Activated T-cell treated with anti-CD3 and anti-CD28 coated beads for 4 hours (primary cell): Measurements from ENCODE around the gene SRP72.
"Not testable (repeated sequence)": the region's sequence is repeated elsewhere in the genome, so short reads cannot be mapped to it uniquely, and the experiment has no call there.

Experiments used
- DNase-seq: peaks from one replicate; pipeline ENCODE4 v3.0.0-alpha.2; 2020

The SRP72 gene

GRCh38 chr4:56467284-56468096, at the start of gene SRP72:
SRP72 (plus strand) TSS chr4:56467617; CDS start chr4:56467636, 19 bp downstream.
- peak; percentile 83 for DNase-seq

DNA sequence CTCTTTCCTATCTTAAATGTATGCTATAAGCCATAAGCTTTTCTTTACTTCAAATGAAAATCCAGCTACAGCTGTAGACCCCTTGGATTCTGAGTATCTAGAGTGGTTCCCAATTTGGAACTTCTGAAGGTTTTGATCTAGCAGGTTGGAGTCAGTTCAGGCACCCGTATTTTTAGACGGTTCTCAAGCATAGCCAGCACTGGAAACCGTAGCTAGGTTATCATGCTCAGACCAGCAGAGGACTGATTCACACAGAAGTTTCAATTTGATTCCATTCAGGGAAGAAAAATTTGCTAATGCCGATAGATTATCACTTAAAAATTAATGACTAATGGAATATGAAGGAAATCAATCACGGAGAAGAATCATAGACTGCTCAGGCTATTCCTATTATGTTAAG, 43.2 kb upstream of the SRP72 start:
- DNase-seq, result no peak

GRCh38 chr4:56424697-56425514, 42.5 kb upstream of the SRP72 start:
- peak; percentile 13 for DNase-seq

GRCh38 chr4:56425518-56425917, 41.9 kb upstream of the SRP72 start:
- DNase-seq, result no peak

DNA sequence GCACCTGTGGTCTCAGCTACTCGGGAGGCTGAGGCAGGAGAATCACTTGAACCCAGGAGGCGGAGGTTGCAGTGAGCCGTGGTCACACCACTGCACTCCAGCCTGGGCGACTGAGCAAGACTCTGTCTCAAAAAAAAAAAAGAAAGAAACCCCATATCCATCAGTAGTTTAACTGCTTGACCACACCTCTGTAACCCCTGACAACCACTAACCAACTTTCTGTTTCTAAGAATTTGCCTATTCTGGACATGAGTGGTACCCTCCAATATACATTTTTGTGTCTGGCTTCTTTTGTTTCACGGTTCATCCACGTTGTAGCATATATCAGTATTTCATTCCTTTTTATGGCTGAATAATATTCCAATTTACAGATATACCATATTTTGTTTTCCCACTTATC, 41.1 kb upstream of the SRP72 start:
- DNase-seq, result no peak

GRCh38 chr4:56427179-56427578, 40.2 kb upstream of the SRP72 start:
- DNase-seq, result no peak

GRCh38 chr4:56430203-56430602, 37.2 kb upstream of the SRP72 start:
- no peak for DNase-seq

GRCh38 chr4:56433280-56433679, 34.1 kb upstream of the SRP72 start:
- no peak for DNase-seq

DNA sequence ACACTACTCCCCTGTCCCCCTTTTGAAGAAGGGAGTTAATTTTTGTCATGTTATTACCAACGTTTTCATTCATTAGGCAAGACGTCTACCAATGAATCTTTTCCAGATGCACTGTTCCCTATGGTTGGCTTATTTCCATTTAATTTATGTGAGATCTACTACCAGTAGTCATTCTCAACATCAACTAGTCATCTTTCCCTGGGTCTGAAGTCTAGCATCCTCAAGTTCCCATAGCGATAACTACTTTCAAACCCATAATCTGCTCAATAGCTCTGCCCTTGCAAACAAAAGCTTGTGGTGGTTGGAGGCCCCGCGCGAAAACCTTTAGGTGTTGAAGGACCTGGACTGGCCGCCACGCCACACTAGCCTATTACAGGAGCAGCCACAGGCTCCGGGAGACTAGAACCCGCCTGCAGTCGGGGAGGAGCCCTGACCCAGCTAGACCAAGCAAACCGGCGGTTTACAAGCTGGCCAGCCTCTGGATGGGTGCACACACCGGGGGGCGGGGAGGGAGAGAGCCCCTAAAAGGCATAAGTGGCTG, 32.7 kb upstream of the SRP72 start:
- no peak for DNase-seq

DNA sequence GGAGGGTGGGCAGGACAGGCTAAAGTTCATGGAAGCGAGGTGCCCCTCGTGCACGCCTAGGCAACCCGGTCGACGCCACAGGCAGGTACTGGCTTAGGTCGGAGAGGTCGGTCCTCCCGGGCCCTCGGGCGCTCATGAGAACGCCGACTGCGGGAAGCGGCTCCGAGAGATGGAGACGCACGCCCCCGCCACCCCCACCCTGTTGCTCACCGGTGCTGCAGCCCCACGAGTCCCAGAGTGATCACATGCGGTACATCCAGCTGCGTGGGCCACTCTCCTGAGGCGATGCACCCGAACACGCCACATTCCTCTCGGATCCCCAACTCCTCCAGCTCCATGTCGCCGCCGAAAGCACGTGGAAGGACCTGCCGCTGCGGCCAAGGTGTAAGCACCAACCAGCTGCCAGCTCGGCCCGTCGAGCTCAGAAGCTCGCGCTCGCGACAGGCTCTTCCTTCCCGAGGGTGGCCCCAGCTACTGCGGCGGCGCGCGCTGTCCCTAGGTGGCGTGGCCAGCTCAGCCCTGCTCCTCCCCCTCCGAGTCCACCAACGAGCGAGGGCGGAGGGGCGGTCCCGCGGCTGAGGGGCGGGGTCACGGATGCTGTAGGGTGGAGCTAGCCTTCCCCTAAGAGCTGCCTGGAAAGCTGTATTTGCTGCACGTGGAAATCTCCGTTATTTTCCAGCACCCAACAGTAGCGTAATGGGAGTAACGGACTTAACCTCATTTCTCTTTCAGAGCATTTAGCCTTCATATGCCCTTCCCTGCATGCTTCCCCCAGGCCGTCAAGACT, 32.1 kb upstream of the SRP72 start, which contains the start of gene PPAT:
Gene PPAT, minus strand, starts transcription at position 476 of the 787 bp plus-strand sequence. Its CDS starts 138 bp downstream, at position 338.
- DNase-seq, result peak; percentile 98

GRCh38 chr4:56438766-56439165, 28.7 kb upstream of the SRP72 start:
- DNase-seq, result no peak

DNA sequence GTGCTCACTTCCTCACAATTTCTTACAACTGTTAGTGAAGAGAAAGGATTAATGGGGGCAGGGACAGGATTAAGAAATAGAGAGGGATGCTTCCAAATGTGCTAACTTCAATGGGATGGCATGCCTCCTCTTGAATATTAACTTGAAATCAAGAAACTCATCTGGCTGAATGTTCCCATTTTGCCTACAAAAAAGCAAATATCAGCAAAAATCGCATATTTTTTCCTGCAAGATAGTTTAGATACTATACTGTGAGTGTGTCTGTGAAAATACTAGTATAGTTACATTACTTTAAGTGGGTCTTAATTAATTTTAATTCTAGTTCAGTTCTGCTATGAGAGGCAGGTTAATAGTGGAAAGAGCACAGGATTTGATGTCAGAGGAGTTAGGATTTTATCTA, 26.4 kb upstream of the SRP72 start:
- DNase-seq, result no peak

DNA sequence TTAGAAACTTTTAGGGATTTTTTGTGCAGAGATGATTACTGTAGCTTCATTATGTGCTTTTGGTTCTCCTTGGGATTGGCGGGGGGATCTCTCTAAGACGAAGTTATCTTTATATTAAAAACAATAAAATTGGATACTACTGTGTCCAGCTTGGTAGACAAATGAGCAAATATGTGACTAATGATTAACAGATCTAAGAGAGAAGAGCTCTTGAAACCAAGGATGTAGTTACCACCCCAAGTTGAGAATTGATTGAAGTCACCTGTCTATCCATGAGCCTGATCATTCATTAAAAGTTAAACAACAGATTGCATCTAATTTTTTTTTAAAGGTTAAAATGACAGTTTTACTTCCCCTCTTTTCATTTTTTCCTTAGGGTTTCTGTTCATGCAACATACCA, 22.7 kb upstream of the SRP72 start:
- DNase-seq, result no peak

DNA sequence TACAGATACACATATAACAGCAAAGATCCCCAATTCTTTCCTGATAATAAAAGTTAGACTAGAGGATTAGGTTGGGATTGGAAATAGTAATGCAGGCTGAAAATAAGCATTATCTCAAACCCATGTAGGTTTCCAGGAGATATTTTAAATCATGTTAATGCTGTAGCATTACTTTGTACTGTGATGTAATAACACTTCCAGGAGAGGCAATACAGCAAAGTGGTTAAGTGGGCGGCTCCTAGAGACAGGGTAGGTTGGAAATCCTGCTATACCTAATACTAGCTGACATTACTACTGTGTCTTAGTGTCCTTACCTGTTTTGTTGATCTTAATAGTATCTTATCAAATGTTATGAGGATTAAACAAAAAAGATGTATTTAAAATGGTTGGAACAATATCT, 21.7 kb upstream of the SRP72 start:
- DNase-seq, result no peak

DNA sequence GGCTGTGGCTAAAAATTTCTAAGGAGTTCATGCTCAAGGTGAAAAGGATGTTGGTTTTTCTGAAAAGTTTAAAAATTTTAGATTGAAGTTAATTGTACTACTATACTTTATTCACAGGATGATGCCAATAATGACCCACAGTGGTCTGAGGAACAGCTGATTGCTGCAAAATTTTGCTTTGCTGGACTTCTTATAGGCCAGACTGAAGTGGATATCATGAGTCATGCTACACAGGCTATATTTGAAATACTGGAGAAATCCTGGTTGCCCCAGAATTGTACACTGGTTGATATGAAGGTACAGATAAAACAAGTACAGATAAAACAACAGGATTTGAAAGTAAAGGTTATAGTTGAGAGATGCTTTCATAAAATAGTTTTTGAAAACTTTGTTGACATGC, 19.1 kb upstream of the SRP72 start:
- DNase-seq, result no peak

GRCh38 chr4:56449475-56449874, 17.9 kb upstream of the SRP72 start:
- DNase-seq, result not testable (repeated sequence)

GRCh38 chr4:56450342-56450741, 17.1 kb upstream of the SRP72 start:
- DNase-seq, result no peak

DNA sequence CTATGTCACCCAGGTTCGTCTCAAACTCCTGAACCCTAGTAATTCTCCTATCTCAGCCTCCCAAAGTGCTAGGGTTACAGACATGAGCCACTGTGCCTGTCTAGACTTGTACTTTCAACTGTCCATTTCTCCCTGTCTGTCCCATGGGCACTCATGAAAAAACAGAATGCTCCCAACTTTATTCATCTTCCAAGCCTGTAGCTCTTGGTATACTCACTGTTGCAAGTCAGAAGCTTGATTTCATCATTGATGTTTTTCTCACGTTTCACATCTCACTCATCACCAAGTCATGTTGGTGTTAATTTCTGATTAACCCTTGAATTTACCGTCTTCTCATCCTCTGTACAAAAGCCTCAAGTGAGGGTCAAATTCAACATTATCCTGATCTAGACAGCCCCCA, 7.3 kb upstream of the SRP72 start:
- DNase-seq, result no peak

DNA sequence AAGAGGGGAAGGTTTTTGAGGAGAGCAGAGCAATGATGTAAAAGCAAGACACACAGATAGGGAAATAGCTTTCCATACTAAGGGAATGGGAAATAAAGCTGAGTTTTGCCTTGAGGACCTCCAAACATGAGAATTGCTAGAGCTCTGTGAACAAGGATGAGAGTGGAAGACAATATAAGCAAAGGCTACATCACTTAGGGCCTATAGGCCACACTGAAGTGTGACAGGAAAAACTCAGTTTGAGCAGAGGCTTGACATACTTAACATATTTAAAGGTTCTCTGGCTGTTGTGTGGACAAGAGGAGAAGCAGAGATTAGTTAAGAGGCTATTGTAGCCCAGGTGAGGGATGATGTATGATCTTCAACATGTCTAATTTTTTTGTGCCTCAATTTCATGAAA, 5.3 kb upstream of the SRP72 start:
- no peak for DNase-seq

- no peak for DNase-seq
Observed at GRCh38 chr4:56463711-56464110, 3.7 kb upstream of the SRP72 start.

DNA sequence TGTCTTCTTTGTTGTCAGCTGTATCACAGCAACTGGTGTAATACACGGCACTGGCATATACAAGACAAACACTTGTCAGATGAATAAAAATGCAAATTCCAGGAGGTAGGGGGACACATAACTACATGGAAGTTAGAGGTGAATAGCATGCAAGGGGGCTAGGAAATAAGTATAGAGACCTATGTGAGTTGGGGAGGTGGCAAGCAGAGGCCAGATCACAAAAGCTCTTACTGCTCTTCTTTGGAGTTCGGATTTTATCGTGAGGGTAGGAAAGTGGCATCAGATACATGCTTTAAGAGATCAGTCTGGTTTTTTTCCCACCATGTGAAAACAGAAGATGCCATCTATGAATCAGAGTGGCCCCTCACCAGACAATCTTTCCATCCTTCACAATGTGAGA, 2.8 kb upstream of the SRP72 start:
- DNase-seq, result no peak

- no peak for DNase-seq
Observed at GRCh38 chr4:56465599-56466295, 1.7 kb upstream of the SRP72 start.
